A549 treated with Hydrocortisone at 1 μM for 4 hours (cell line): ENCODE results near the gene CNIH1. TPM values are rescaled to one million over a fixed set of nuclear protein-coding genes. Genes with fewer than 3 reads are reported as not detected.

Experiments
- total RNA-seq: library from RNA; stranded (reverse); fragments of 200-300 nt; extraction: Qiagen RNA extraction; gene quantifications from 5 replicates; pipeline ENCODE4 v1.2.3, GENCODE V29; 2022

Gene CNIH1
- total RNA-seq, result 233 to 348 TPM (median 252 TPM) in 5 replicates

DNA sequence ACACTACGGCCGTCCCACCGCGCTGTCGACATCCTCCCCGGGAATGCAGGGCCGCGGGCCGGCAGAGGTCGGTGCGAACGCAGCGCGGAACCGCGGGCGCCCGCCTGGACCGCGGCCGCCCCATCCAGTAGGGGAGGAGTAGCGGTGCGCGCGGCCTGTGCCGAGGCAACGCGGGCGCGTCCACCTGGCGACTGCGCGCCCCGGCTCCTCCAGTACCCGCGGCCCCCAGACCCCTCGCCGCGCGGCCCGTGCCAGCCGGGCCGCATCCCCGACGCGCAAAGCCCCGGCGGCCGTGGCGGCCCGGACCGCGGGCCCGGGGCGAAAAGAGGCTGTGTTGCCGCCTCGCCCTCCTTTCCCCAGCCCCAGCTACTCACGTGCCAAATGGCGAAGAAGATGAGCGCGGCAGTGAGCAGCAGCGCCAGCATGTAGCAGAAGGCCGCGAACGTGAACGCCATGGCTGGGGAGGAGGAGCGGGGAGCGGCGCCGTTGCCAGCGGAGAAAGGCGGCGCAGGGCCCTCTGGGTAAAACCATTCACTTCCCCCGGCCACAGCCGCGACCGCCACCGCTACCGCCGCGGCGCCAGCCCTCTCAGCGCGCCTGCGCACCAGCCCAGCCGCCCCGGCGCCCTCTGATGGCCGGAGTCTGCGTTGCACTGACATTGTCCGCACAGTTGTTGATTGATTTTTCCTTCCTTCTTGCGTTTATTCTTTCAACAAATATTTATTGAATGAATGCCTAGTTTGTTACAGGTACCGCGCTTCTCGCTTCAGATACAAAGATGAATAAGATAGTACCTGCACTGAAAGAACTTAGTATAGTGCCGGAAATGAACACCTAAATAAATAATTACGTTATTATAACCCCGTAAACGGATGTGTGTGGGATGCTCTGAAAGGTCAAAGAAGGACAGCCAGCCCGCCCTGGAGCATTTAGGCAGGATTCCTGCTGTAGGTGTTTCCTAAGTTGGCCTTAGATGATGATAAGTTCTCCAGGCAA is at the start of gene CNIH1:
CNIH1 (minus strand) TSS at position 502 of the 996 bp plus-strand sequence; CDS start at position 455, 47 bp downstream.

DNA sequence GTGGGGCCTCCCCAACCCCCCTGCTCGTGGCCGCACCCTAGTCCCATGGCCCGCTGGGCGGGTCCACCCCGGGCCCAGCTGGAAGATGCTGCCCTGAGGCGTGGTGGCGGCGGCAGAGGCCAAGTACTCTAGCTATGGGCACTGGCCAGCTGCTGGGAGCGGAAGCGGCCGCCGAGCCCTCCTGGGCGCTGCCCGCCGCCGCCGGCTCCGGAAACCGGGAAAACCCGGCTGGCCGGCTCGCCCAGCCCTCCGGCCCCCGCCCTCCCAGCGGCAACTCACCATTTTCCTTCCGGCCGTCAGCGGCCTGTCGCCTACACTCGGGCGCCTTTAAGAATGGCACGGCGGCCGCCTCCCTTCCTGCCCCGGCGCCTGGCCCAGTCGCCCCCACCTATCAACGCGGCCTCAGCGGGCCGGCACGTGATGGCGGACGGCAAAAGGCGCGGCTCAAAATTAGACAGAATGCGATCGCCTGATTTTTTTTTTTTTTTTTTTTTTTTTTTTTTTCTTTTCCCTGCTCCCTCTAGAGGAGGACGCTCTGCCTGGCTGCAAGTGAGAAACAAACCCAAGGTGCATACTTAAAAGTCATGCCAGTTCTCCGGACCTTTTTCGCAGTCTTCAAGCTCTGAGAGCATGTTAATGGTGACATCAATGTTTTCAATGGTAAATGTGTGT is 47.6 kb upstream of the CNIH1 start, which contains the start of gene GMFB:
GMFB (minus strand) TSS at position 335 of the 672 bp plus-strand sequence; CDS start at position 282, 53 bp downstream.

GRCh38 chr14:54396493-54397335 is 44.5 kb downstream of the CNIH1 start, which contains the start of gene CDKN3:
TSS of gene CDKN3 (plus strand) at chr14:54397007. CDS start at chr14:54397069, 62 bp downstream.

Other genes starting within 250 kb of the CNIH1 start
- gene CDKN3, start 44.4 kb downstream of the CNIH1 start, total RNA-seq, result 62.9 to 79.3 TPM (median 76.5 TPM) in 5 replicates
- 32.4 to 60.8 TPM (median 40.2 TPM) in 5 replicates for gene GMFB, start 47.6 kb upstream of the CNIH1 start, total RNA-seq
- gene CGRRF1, start 68.5 kb upstream of the CNIH1 start, total RNA-seq, result 17.1 to 24.4 TPM (median 21.6 TPM) in 5 replicates
- gene SAMD4A, start 125.8 kb upstream of the CNIH1 start, total RNA-seq, result 9.8 to 12.3 TPM (median 11.8 TPM) in 5 replicates